ENCODE results near the gene CCDC50.

DNA sequence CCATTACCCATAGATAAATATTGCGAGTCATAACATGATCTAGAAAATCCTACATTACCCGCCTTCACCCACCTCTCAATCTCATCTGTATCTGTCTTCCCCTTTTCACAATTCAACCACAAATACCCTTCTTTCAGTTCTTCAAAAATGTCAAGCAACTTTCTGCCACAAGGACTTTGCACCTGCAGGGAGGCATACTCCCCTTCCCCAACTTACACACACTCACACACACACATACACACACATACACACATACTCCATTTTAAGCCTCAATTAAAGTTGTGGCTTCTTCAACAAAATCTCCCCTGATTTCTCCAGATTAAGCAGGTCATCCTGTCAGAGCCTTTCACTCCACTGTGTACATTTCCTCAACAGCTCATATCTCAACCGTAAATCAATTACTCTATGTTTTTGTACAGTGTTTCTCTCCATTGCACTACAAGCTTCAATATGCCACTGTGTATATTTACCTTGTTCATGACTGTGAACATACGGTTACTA is 33.1 kb upstream of the CCDC50 start:
- no peak for TF ChIP-seq POLR2A (IDR thresholded peaks at IDR 0.05)
- TF ChIP-seq, protein P1, sequence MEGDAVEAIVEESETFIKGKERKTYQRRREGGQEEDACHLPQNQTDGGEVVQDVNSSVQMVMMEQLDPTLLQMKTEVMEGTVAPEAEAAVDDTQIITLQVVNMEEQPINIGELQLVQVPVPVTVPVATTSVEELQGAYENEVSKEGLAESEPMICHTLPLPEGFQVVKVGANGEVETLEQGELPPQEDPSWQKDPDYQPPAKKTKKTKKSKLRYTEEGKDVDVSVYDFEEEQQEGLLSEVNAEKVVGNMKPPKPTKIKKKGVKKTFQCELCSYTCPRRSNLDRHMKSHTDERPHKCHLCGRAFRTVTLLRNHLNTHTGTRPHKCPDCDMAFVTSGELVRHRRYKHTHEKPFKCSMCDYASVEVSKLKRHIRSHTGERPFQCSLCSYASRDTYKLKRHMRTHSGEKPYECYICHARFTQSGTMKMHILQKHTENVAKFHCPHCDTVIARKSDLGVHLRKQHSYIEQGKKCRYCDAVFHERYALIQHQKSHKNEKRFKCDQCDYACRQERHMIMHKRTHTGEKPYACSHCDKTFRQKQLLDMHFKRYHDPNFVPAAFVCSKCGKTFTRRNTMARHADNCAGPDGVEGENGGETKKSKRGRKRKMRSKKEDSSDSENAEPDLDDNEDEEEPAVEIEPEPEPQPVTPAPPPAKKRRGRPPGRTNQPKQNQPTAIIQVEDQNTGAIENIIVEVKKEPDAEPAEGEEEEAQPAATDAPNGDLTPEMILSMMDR (IDR thresholded peaks at IDR 0.05), result no peak
- no peak for TF ChIP-seq EP300 (IDR thresholded peaks at IDR 0.05)

Measured in stomach (tissue), 4 donors.